Vagina (tissue), 2 donors: ENCODE measurements around the gene EML6. TPM values are rescaled to one million over a fixed set of nuclear protein-coding genes. Genes with fewer than 3 reads are reported as not detected.

Experiments used
- DNase-seq, 2 donors: peaks; one replicate each; pipeline ENCODE4 v3.0.0-alpha.2; 2017; ENCODE audit errors: extremely low spot score in 2 of 2
- H3K27ac ChIP-seq: fragments of 200-600 bp; sonication (generic); one replicate; pipeline ENCODE4 v1.5.1; 2019
- H3K27me3 ChIP-seq: fragments of 200-600 bp; sonication (generic); one replicate; pipeline ENCODE4 v1.5.1; 2019
- H3K36me3 ChIP-seq, 2 donors: fragments of 200-600 bp; sonication (generic); one replicate each; pipeline ENCODE4 v1.5.1; 2017 to 2019
- H3K4me1 ChIP-seq: fragments of 200-600 bp; sonication (generic); one replicate; pipeline ENCODE4 v1.5.1; 2019
- H3K4me3 ChIP-seq, 2 donors: fragments of 200-600 bp; sonication (generic); 1 replicate in 1 of 2; 2 replicates in 1 of 2; pipeline ENCODE4 v1.5.1; 2016 to 2019
- H3K9me3 ChIP-seq: fragments of 200-600 bp; sonication (generic); one replicate; pipeline ENCODE4 v1.5.1; 2019
- CTCF ChIP-seq, 3 experiments: fragments of 450-650 bp in 2 of 3; fragments of 200-600 bp in 1 of 3; sonication (generic) in 1 of 3; IDR thresholded peaks; one replicate each; pipeline ENCODE4 v1.5.1; 2017 to 2019; ENCODE audit warnings: antibody characterized with exemption in 3 of 3, mild to moderate bottlenecking in 2 of 3, moderate library complexity in 2 of 3
- POLR2A ChIP-seq, 2 donors: fragments of 450-650 bp; IDR thresholded peaks; one replicate each; pipeline ENCODE4 v1.6.1; 2017; ENCODE audit warnings: antibody characterized with exemption in 2 of 2, mild to moderate bottlenecking in 2 of 2, moderate library complexity in 2 of 2
- POLR2AphosphoS5 ChIP-seq, 2 donors: sonication (generic); formaldehyde crosslinking; IDR thresholded peaks; one replicate each; pipeline ENCODE4 v1.9.0; 2017; ENCODE audit warnings: antibody characterized with exemption in 2 of 2, mild to moderate bottlenecking in 2 of 2, low read depth in 1 of 2; ENCODE audit not compliant: insufficient read depth in 1 of 2
- intact Hi-C: fragments of 100-400 bp; cut with DNase I; formaldehyde crosslinking; loops from one replicate; pipeline ENCODE4 v1.15.1; 2023
- total RNA-seq: library from RNA; depleted of rRNA; stranded (reverse); fragments of >200 nt; gene quantifications from one replicate; pipeline ENCODE4 v1.2.3, GENCODE V29; 2016

The EML6 gene
- total RNA-seq, 1 donor from 2014 or later: 1.7 TPM

DNA sequence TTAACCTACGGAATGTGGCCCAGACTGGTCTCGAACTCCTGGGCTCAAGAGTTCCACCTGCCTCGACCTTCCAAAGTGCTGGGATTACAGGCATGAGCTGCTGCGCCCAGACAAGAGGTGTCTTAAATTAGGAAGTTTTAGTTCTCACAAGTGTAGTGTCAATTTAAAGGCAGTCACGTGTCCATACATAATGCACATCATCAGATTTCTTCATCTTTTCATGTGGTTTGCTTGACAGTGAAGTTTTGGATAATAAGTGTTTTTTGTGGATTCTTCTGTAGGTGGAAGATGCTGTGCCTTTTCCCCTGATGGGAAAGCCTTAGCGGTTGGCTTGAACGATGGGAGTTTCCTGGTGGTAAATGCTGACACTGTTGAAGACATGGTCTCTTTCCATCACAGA, 179.3 kb downstream of the EML6 start:
- H3K4me1 ChIP-seq: peaks cover 23% of the 10 kb centered on the region
- no peaks in the 10 kb centered on the region for H3K27me3 ChIP-seq
- intact Hi-C loops: no loop called here
- H3K27ac ChIP-seq: no peak overlapping the region
- H3K9me3 ChIP-seq: no peaks in the 10 kb centered on the region
- DNase-seq: no peak
- H3K4me3 ChIP-seq: no peak overlapping the region
- no peaks in the 10 kb centered on the region for H3K36me3 ChIP-seq
- TF ChIP-seq POLR2A (IDR thresholded peaks at IDR 0.05): no peak

- Histone ChIP-seq H3K36me3 (no peaks in the 10 kb centered on the region), H3K27me3 (no peaks in the 10 kb centered on the region), H3K27ac (peak overlapping the region; percentile 57), H3K4me3 (no peak overlapping the region), H3K4me1 (peaks cover 23% of the 10 kb centered on the region), H3K9me3 (no peaks in the 10 kb centered on the region)
- intact Hi-C loops: no loop called here
- TF ChIP-seq CTCF (IDR thresholded peaks at IDR 0.05) (no peak), POLR2AphosphoS5 (IDR thresholded peaks at IDR 0.05; ENCODE audit: insufficient read depth in 1 of 2, low read depth in 1 of 2) (peak in 1 of 2 donors; percentile 77)
- no peak for DNase-seq
Measured at GRCh38 chr2:54903736-54904554, 180.5 kb downstream of the EML6 start.

DNA sequence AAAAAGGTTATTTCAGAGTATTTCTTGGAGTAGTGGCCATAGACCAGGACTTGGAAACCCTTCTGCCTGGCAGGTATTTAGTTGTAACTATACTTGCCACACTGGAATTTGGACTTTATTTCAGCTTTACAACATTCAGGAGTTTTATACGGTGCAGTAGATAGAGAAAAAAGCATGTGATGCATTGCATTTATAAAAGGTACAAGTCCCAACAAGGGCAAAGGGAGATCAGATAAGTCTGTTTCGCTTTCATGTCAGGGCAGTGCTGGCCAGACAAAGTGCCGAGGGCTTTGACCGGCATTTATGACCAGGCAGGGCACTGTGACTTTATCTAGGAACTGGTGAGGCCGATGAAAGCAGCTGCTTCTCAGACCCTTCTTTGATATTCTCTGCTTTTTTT, 181.4 kb downstream of the EML6 start:
- no peak for DNase-seq
- Histone ChIP-seq H3K27ac (peak overlapping the region; percentile 57), H3K4me1 (peaks cover 23% of the 10 kb centered on the region), H3K9me3 (no peaks in the 10 kb centered on the region), H3K36me3 (no peaks in the 10 kb centered on the region), H3K27me3 (no peaks in the 10 kb centered on the region), H3K4me3 (no peak overlapping the region)
- intact Hi-C loops: no loop called here
- TF ChIP-seq CTCF (IDR thresholded peaks at IDR 0.05) (no peak), POLR2A (IDR thresholded peaks at IDR 0.05) (no peak), POLR2AphosphoS5 (IDR thresholded peaks at IDR 0.05; ENCODE audit: insufficient read depth in 1 of 2, low read depth in 1 of 2) (peak in 1 of 2 donors; percentile 58)

DNA sequence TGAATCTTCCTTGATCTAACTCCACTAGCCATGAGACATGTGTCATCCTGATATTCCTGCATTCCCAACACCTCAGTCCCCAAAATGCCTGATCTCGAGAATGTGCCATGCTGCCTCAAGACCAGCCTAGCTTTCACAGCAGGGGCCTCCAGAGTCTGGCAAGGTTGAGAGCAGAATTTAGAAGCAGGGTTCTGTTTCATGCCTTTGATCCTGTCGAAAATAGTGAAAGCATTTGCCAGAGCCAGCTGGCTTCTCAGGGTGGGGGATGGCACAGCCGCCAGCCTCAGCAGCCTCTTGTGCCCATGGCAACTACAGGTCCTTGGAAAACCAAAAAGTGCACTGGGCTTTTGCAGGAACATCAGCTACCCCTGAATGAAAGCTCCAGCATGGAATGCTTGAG, 183.3 kb downstream of the EML6 start:
- H3K4me3 ChIP-seq: no peak overlapping the region
- peaks cover 18% of the 10 kb centered on the region for H3K4me1 ChIP-seq
- H3K36me3 ChIP-seq: no peaks in the 10 kb centered on the region
- no peak for DNase-seq
- H3K27me3 ChIP-seq: no peaks in the 10 kb centered on the region
- no peak for TF ChIP-seq CTCF (IDR thresholded peaks at IDR 0.05)
- TF ChIP-seq POLR2A (IDR thresholded peaks at IDR 0.05): no peak
- TF ChIP-seq POLR2AphosphoS5 (IDR thresholded peaks at IDR 0.05; ENCODE audit: insufficient read depth in 1 of 2, low read depth in 1 of 2): no peak
- no peaks in the 10 kb centered on the region for H3K9me3 ChIP-seq
- H3K27ac ChIP-seq: no peak overlapping the region
- intact Hi-C loops: no loop called here

DNA sequence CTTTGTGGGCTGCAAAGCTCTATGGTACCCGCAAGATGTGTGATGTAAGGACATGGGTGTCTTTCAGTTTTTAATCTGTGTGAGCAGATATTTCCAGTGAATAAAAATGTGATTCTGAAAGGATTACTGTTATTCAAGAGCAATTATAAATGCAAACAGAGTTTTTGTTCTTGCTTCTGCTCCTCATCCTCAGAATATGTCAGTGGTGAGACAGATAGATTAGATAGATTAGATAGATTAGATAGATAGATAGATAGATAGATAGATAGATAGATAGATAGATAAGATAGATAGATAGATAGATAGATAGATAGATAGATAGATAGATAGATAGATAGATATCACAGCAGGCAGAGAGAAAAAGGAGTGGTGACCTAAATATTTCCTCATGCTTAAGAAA, 184.2 kb downstream of the EML6 start:
- intact Hi-C loops: no loop called here
- Histone ChIP-seq H3K4me3 (no peak overlapping the region), H3K36me3 (no peaks in the 10 kb centered on the region)

More for the DNA sequence above, 184.2 kb downstream of the EML6 start:
- TF ChIP-seq CTCF (IDR thresholded peaks at IDR 0.05): no peak
- H3K27me3 ChIP-seq: no peaks in the 10 kb centered on the region
- H3K27ac ChIP-seq: no peak overlapping the region
- DNase-seq: no peak
- no peaks in the 10 kb centered on the region for H3K9me3 ChIP-seq
- peaks cover 18% of the 10 kb centered on the region for H3K4me1 ChIP-seq
